GM19463 (cell line): ENCODE data around the gene CHCHD10.
"Not testable (repeated sequence)": the region's sequence is repeated elsewhere in the genome, so short reads cannot be mapped to it uniquely, and the experiment has no call there.

ENCODE experiments used
- ATAC-seq: cut with Tn5 transposase; IDR thresholded peaks from one replicate; pipeline ENCODE4 v1.9.1; 2021; ENCODE audit warnings: mild to moderate bottlenecking, moderate library complexity; ENCODE audit not compliant: unreplicated experiment

CHCHD10 gene

DNA sequence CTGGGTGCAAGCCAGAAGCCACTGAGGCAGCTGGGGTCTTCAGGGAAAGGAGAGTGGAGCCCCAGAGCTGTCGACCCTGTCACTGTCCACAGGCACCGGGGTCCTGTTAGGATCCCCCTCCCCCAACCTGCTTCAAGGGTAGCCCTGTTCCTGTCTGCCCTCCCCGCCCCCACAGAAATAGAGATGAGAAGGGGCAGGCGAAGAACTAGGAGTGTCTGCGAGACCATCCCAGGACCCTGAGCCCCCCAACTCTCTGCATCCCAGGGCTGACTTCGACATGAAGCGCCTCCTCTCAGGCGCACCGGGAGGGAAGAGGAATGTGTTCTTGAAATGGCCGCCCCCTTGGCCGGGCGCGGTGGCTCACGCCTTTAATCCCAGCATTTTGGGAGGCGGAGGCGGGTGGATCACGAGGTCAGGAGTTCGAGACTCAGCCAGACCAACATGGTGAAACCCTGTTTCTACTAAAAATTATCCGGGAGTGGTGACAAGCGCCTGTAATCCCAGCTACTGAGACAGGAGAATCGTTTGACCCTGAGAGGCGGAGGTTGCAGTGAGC is 16.3 kb downstream of the CHCHD10 start:
- ATAC-seq, result no peak

DNA sequence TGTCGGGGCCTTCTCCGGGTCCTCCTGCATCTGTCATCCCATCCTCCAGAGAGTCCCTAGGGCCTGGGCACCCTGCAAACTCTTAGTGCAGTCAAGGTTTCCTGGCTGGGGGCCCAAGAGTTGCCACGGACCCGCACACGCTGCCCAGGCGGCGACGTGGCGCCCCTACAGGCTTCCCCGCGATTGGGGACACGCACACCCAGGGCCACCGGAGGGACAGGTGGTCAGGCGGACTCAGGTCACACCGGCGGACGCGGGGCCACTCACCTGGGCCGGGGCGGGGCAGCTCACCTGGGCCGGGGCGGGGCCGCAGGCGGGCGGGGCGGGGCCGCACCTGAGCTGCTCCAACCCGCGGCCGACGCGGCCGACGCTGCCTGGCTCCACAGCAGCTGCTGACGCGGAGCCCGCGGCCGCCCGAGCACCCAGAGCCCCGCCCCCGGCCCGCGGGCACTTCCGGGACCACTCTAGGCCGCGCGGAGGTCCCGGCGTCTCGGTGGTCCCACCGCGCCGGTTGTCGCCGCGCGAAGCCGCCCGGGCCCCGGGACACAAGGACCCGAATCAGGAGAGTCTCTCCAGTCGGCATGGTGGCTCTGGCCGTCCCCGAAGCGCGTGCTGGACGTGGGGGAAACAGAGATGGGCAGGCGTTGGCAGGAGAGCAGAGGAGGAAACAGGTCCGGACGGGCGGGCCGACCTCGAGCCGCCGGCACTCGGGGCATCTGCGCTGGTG is 16.9 kb downstream of the CHCHD10 start, which contains the start of gene ZNF70:
Gene ZNF70 (minus strand): TSS at position 399 of the 727 bp plus-strand sequence. CDS start 5,972 bp downstream, outside the sequence.
- ATAC-seq, result peak; percentile 86

DNA sequence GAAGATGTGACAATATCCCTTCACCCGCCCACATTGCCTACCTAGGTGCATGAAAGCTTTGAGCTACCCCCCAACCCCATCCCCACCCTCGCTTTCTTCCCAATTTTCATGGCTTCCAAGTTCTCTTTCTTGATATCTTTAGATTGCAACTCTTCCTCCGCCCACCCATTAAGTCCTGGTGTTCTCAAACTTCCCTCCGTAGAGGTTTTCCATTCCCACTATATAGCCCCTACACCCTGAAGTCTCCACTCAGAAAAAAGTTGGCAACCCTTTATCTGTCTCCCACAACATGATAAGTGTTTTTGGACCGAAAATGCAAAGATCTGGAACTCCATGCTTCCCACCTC is 17.4 kb downstream of the CHCHD10 start:
- ATAC-seq, result no peak

DNA sequence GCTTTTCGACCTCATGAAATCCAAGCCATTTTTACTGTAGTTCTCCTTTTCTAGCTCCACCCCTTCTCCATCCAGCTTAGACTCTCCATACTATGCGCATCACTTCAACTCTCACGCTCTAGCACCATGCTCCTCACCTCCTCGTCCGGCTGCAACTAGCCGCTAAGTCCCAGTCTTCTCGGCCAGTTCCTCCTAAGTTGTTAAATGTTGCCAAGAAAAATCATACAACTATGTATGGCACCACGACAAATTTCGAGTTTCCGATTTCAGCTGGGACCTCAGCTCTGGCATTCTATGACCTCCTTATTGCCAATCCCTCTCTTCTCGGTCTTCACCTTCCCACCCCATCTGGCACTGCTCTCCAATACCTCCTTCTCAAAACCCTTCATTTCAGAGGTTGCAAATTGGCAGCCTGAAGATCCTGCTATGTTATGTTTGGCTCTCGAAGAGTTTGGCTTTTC is 17.9 kb downstream of the CHCHD10 start:
- ATAC-seq, result no peak

DNA sequence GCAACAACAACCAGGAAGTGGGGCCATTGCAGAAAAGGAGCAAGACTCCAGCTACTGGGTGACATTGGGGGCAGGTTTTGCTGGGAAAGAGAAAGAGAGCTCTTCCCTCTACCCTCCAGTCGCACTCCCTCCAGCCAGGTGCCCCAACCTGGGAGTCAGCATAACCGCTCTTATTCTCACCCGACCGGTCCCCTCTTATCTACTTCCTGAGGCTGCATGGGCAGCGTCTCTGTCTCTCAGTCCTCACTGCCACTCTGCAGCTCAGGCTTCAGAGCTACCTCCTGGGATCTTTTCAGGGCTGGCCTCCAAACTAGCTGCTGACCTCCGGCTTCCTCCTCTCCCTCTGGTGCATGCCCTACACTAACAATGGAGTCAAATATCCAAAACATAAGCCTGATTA is 22.0 kb downstream of the CHCHD10 start:
- ATAC-seq, result no peak

DNA sequence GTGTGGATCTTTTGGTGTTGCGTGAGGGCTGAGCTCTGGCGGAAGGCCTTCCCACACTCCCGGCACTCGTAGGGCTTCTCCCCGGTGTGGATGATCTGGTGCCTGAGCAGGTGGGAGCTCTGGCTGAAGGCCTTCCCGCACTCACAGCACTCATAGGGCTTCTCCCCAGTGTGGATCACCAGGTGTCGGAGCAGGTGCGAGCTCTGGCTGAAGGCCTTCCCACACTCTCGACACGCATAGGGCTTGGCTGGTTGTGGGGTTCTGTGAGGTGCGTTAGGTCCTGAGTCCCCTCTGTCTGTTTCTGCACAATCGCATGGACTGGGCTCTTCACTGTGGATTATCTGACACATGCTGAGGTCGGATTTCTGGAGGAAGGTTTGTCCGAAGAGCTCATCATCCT is 23.3 kb downstream of the CHCHD10 start:
- ATAC-seq, result no peak

DNA sequence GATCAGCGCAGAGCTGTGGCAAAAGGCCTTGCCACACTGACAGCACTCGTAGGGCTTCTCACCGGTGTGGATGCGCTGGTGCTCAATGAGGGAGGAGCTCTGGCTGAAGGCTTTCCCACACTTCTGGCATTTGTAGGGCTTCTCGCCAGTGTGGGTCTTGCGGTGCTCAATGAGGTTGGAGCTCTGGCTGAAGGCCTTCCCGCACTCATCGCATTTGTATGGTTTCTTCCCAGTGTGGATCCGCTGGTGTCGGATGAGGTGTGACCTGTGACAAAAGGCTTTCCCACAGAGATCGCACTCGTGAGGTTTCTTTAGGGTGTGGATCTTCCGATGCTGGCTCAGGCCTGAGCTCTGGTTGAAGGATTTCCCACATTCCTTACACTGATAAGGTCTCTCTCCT is 23.8 kb downstream of the CHCHD10 start:
- no peak for ATAC-seq

DNA sequence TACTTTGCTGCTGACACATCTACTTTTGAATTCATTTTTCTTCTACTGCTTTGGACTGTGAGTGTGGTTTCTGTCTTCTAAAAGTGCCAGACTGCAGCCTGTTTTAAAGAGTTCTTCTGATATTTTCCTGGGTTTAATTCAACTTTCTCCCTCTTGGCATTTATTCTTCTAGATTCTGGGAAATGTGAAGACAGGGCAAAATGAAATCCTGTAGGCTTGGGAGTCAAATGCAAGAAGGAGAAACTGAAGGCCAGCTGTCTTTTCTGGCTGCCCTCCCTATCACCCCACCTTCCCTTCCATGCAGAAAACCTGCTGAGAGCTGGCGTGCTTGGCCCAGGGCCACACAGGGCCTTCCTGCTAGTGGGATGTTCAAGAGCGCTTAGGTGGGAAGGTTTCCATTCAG is 24.5 kb downstream of the CHCHD10 start:
- no peak for ATAC-seq

DNA sequence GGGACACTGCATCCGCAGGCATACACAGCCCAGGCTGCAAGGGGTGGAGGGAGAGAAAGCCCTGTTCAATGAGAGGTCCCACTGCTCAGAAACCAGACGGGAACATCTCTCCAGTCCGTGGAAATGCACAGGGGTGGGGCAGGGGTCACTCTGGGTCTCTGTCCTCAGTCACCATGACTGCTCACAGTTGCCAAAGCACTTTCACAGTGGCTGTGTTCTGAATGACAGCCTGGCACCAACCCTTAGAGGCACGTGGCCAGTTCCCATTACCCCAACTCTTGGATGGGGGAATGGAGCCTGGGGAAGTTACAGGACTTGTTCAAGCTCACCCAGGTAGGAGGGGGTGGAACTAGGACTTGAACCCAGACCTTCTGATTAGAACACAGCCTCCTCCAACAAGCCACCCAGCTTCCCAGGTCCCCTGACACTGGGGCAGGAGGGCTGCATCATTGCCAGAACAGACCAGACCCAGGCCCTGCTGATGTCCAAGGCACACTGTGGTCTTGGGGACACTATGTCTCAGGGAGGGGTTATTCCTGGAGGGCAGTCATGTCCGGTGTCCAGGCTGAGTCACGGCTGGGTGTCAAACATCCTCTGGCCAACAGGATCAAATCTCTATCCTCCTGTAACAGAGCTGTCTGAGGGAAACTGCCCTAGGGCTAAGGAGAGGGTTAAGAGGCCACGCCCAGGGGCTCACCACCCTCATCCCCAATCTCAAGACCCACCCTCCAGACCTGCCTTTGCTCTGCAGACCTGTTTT is 25.1 kb downstream of the CHCHD10 start:
- no peak for ATAC-seq

DNA sequence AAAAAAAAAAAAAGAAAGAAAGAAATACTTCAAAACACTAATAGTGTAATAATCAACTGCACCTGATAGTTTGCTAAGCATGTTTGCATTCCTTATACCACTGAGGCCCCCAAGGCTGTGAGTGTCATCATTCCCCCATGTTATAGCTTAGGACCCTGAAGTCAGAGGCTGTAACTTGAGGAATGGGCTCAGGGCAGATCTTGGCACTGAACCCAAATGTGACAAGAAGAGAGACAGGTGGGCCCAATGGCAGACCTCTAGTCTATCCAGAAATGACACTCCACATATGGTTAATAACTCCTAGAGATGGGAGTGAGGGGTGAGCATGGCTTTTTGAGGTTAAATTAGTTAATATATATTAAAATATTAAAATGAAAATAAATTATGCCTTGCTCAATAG is 30.1 kb downstream of the CHCHD10 start:
- no peak for ATAC-seq

DNA sequence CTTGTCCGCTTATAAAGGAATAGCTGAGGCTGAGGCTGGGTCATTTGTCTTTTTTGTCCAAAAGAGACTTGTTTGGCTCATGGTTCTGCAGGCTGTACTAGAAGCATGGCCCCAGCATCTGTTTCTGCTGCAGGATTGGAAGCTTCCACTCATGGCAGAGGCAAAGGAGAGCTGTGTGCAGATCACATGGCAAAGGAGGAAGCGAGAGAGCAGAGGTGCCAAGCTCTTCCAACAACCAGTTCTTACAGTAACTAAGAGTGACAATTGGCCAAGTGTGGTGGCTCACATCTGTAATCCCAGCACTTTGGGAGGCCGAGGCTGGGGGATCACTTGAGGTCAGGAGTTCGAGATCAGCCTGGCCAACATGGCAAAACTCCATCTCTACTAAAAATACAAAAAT is 39.7 kb downstream of the CHCHD10 start:
- not testable (repeated sequence) for ATAC-seq

DNA sequence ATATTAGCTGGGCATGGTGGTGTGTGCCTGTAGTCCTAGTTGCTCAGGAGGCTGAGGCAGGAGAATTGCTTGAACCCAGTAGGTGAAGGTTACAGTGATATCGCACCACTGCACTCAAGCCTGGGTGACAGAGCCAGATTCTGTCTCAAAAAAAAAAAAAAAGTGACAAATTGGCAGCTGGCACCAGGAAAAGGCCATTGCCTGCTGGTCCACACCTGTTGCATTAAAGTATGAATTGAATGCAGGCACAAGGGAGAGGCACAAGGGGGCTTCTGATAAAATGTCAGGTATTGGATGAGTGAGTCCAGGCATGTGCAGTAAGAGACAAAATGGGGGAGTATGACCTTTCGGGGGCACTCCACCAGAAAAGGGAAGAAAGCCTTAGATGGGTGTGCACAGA is 45.0 kb downstream of the CHCHD10 start:
- ATAC-seq, result no peak

DNA sequence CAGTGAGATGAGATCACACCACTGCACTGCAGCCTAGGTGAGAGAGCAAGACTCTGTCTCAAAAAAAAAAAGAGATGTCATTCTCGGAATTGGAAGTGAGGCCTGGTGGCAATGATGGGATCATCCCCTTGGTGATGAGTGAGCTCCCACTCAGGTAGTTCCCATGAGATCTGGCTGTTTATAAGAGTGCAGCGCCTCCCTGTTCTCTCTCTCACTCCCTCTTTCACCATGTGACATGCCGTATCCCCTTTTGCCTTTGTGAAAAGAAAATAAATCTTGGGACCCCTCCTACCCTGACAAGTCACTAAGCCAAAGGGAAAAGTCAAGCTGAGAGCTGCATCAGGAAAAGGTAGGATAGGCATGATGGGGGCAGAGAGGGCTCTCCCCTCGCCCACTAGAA is 45.6 kb downstream of the CHCHD10 start:
- ATAC-seq, result no peak

DNA sequence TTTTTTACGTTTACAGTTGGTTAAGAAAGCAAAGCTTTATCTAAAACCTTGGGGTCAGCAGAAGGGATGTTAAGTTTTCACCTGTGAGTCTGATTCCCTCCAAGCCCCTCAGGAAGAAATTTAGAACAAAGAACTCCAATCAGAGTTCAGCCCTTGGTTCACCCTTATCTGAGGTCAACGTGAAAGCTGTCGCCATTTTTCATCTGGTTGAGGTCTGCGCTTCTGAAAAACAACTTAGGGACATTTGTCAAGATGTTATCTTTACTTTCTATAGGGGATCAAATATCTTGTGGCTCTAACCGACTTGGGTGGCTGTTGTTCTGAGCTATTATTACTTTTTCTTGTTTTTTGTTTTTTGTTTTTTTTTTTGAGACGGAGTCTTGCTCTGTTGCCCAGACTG is 46.9 kb downstream of the CHCHD10 start:
- ATAC-seq, result no peak

DNA sequence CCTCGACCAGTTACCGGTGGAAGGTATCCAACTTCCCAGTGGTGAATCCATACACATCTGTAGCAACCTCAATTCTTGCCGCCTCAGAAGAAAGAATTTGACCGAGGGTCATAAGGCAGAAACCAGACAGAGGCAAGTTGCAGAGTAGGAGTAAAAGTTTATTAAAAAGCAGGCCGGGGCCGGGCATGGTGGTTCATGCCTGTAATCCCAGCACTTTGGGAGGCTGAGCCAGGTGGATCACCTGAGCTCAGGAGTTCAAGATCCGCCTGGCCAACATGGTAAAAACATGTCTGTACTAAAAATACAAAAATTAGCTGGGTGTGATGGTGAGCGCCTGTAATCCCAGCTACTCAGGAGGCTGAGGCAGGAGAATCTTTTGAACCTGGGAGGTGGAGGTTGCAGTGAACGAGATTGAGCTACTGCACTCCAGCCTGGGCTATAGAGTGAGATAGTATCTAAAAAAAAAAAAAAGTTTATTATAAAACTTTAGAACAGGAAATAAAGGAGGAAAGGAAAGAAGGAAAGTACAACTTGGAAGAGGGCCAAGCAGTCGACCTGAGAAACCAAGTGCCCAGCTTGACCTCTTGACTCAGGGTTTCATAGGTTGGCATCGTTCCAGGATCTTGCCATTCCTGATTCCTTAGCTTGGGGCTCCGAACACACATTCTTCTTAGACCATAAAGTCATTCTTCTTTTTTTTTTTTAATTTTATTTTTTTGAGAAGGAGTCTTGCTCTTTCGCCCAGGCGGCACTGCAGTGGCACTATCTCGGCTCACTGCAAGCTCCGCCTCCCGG is 49.2 kb downstream of the CHCHD10 start:
- ATAC-seq, result no peak

DNA sequence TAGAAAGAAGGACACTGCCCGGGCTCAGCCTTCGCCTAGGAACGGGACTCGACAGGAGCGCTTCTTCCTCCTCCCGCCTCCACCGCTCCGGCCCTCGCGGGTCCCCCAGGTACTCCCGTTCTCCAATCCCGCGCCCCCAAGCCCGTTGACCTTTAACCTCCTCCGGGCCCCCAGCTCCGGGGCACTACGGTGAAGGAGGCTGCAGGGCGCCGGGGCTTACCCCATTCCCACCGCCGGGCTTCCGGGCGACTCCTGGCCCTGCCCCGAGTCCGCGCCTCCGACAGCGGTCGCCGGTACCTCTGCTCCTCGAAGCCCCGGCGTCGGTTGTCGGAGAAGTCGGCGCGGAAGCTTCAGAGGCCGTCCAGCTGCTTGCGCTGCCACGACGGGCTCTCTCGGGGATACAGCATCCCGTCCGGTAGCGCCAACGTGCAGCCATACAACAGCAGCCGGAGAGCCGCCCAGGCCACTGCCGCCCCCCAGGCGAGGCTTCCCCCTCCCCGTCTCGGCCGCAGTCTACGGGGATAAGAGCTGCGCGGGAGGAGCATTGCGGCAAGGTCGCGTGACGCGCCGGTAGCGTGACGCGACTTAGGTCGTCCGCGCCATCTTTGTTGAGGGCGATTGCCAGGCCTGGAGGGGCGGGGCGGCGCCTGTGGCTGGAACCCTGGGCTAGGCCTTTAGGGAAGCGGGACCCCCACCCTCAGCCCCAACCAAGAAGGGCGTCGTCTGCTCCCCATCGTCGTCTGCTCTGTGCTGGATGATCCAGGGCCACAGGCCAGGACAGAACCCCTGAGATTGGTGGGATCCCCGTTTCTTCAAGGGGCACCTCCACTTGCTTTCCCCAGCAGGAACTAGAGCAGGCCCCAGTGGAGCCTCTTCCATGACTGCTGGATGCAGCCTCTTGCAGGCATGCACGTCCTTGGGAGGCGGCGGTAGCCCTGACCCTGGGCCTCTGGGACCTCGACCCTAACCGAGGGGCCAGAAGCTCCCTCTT is 50.7 kb downstream of the CHCHD10 start:
- ATAC-seq, result peak; percentile 87
